GM21786 (cell line): Measurements from ENCODE around the gene SNX30.
"Not testable (repeated sequence)": the region's sequence is repeated elsewhere in the genome, so short reads cannot be mapped to it uniquely, and the experiment has no call there.

Source experiments
- ATAC-seq: cut with Tn5 transposase; IDR thresholded peaks from one replicate; pipeline ENCODE4 v1.9.1; 2021; ENCODE audit not compliant: unreplicated experiment

The SNX30 gene, protein sequence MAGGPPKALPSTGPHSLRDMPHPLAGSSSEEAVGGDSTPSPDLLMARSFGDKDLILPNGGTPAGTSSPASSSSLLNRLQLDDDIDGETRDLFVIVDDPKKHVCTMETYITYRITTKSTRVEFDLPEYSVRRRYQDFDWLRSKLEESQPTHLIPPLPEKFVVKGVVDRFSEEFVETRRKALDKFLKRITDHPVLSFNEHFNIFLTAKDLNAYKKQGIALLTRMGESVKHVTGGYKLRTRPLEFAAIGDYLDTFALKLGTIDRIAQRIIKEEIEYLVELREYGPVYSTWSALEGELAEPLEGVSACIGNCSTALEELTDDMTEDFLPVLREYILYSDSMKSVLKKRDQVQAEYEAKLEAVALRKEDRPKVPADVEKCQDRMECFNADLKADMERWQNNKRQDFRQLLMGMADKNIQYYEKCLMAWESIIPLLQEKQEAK

DNA sequence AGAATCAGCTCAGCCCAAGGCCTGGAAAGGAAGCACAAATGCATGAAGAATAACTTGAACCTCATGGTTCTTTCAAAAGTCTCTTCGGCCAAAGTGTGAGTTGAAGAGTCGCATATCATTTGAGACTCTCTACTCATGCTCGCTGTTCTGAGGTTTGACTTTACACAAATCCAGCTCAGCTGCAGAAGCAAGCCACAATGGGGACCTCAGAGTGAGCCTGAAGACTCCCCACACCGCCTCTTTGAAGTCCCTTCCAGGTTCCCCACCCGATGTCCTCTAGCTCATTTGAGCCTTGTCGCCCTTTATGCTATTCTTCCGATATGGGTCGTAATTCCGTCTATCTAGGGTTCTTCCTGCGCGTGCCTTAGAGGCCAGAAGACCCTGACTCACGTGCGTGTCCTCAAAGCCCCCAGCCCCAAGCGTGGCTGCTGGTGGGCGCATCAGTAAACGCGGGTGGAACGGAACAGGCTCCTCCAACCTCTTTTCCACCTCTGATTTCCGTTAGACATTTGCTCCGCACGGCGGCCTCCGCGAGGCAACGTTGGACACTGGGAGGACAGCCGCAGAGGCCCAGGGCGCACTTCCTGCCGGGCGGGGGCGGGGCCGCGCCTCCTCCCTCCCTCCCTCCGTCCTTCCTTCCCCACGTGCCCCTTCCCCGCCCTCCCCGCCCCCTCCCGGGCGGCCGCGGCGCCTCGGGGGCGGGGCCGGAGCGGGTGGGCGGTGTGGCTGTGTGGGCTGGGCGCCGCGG lies at the start of gene SNX30:
SNX30 (plus strand) TSS at position 745 of the 748 bp plus-strand sequence. CDS start 242 bp downstream, outside the sequence.
- ATAC-seq = peak; percentile 69

DNA sequence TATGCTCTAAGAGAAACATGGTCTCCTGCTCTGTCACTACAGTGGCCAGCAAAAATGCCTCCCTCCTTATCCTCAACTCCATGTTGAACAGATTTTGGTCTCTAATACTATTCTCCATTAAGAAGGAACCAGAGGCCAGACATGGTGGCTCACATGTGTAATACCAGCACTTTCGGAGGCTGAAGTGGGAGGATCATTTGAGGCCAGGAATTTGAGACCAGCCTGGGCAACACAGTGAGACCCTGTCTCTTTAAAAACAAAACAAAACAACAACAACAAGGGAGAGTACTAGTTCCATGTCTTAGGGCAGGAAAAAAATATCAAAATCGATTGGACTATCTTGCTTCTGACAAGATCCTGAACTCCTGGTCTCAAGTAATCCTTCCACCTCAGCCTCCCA lies 47.3 kb upstream of the SNX30 start:
- ATAC-seq = no peak

DNA sequence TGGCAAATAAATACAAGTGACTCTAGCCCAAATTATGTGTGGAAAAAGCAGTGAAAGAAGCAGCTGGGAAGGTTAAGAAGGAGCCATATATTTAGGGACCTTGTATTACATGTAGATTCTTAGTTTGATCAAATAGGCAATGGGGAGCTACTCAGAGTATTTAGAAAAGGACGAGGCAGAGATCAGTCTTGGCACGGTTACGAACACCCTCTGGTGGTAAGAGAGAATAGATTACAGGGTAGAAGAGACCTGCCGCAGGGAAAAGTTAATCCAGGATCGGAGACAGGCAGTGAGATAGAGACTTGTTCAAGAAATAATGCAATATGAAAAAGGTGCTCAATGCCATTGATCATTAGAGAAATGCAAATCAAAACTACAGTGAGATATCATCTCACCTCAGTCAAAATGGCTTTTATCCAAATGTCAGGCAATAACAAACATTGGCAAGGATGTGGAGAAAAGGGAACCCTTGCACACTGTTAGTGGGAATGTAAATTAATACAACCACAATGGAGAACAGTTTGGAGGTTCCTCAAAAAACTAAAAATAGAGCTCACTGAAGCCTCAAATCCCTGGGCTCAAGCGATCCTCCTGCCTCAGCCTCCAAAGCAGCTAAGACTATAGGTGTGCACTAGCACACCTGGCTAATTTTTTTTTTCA lies 44.7 kb upstream of the SNX30 start:
- no peak for ATAC-seq

DNA sequence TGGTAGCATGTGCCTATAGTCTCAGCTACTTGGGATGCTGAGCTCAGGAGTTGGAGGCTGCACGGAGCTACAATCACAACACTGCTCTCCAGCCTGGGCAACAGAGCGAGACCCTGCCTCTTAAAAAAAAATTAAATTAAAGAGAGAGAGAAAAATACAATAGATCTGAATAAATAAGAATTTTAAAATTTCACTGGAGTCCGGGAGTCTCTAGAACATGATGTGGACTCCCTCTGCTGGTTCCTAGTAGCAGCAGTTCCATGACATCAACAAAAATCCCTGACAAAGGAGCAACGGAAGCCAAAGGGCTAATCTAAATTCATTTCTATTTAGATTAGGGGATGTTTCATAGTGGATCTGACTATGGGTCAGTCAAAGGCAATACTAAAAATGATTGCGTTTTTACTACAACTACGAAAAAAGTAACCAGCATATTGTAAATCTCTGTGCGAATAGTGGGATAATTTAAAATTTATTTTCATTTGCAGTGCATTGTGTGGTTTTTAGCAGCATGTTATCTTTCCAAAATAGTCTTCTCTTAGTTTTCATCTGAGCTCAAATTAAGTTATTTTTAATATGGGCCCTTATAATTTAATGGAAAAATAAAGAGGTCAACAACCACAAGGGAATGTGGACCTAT lies 39.4 kb upstream of the SNX30 start:
- no peak for ATAC-seq

DNA sequence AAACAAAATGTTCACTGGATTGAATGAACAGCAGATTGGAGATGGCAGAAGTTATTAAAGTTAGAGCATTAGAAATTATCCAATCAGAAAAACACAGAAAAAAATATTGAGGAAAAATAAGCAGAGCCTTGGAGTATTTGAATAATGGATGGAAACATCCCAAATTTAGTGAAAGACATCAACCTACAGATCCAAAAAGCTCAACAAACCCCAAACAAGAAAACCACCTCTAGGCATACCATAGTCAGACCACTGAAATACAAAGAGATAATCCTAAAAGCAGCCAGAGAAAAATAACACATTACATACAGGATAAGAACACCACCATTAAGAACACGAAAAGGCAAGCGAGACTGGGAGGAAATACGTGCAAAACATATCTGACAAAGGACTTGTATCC lies 37.9 kb upstream of the SNX30 start:
- ATAC-seq = no peak

DNA sequence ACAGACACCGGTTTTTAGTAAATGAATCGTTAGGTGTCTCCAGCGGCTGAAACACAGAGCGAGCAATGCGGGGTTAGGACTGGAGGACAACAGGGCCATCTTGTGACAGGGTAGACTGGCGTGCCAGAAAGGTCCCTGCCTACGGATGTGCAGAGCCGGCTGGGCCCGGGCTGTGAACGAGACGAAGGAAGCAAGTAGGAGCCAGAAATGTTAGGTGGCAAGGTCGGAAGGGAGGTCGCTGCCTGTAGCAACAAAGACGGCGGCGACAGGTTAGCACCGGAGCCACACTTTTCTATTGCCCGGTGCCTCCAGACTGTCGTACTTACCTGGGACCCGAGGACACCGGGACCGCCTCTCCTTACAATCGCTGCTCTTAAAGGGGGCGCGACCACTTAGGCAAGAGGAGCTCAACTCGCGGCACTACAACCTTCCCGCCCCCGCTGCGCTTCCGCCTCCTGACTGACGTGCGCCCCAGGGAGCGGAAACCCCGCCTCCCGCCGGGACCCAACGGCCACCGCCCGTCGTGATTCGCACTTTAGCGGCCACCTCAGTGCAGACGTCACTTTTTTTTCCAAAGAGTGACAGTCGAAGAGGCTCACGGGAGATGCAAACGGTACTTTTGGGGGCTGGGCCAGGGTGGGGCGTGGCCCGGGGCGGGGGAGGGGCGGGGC lies 32.8 kb upstream of the SNX30 start, which contains the start of gene INIP:
INIP (minus strand) TSS at position 457 of the 671 bp plus-strand sequence. CDS start 1,632 bp downstream, outside the sequence.
- peak; percentile 96 for ATAC-seq

DNA sequence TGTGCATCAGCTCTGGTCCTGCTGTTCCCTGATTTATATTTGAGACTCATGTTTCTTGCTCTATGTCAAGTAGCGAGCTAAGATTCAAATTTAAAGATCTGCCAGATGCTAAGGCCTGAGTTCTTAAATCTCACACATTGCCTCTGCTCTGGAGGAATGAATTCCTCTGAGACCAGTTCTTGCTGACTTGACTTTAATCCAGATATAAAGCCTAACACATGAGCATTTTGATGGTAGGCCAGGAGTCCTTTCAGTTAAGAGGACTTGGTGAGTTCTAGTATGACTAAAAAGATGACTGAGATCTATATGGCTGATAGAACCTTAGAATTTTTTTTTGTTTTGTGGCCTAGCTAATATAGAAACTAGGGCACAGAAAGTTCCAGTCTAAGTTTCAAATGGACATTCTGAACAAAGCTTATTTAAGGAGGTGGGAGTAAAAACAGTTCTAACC lies 31.3 kb upstream of the SNX30 start:
- no peak for ATAC-seq

DNA sequence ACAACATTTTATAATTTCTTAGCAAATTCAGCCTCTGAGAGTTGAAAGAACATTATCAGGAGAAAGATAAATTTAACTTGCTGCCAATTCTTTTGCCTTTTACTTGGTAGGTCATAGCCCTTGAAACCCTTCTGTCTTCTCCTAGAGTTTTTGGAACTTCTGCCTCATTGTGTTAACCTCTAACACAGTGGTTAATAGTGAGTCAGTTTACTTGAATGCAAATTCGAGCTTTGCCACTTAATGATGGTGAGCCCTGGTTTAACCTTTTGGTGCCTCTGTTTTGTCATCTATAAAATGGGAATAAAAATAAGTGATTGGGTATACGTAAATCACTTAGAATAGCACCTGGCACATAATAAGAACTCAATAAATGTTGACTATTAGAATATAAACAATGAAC lies 30.9 kb upstream of the SNX30 start:
- no peak for ATAC-seq

DNA sequence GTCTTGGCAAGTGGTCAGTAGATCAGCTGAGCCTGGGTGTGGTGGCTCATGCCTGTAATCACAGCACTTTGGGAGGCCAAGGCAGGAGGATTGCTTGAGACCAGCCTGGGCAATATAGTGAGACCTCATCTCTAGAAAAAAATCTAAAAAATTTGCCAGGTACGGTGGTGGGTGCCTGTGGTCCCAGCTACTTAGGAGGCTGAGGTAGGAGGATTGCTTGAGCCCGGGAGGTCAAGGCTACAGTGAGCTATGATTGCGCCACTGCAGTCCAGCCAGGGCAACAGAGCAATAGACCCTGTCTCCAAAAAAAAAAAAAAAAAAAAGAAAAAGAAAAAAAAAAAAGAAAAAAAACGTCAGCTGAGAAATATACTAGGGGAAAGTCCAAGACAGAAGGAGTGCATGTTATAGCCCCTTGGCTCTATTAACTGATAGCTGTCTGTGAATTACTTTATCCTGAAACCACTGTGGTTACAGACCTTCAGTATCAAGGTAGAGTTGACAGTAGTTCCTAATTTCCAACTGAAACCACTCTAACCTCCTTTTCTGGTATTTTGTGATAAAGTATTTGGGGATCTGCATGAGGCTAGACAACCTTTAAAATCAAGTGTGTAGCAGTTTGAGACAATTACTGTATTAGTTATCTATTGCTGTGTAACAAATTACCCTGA lies 30.3 kb upstream of the SNX30 start:
- no peak for ATAC-seq

DNA sequence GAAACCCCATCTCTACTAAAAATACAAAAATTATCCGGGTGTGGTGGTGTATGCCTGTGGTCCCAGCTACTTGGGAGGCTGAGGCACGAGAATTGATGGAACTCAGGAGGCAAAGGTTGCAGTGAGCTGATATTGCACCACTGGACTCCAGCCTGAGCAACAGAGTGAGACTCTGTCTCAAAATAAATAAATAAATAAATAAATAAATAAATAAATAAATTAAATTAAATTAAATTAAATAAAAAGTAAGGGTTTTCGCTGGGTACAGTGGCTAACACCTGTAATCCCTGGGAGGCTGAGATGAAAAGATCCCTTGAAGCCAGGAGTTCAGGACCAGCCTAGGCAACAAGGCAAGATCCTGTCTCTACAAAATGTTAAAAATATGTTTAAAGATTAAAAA lies 27.8 kb upstream of the SNX30 start:
- ATAC-seq = not testable (repeated sequence)

DNA sequence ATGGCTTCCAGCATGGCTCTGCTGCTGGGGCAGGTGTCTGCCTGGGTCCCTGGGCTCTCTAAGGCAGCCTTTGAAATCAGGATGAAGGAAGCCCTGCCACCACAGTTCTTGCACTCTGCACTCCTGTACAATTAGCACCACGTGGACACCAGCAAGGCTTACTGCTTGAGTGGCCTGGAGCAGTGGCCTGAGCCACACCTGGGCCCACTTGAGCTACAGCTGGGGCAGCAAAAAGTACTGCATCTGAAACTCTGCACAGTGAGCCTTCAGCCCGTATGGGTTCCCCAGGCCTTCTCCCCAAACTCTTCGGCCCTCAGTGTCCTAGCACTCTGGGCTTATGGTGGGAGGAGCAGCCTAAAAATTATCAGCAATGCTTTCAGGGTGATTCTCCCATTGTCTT lies 24.6 kb upstream of the SNX30 start:
- peak; percentile 48 for ATAC-seq

DNA sequence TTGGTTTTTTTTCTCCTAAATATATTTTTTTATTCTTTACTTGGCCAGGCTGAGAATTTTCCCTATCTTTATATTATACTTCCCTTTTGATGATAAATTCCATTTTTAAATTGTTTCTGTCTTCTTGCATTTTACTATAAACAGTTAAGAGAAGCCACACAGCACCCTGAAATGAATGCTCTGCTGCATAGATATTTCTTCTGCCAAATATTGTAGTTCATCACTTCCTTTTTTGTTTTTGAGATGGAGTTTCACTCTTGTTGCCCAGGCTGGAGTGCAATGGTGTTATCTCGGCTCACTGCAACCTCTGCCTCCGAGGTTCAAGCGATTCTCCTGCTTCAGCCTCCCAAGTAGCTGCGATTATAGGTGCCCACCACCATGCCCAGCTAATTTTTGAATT lies 24.1 kb upstream of the SNX30 start:
- ATAC-seq = no peak

DNA sequence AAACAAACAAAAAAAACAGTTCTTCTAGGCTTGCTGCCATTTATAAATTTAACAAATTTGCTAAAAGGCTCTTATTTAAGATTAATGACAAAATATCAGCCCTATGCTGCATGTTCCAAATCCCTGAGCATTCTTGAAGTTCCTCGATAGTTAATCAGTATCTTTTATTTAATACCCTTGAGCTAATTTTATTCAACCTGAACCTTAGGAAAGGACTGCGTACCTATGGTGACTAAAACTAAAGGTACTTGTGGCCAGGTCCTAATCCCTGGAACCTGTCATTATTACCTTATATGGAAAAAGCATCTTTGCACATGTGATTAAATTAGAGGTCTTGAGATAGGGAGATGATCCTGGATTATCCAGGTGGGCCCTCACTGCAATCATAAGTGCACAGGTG lies 22.2 kb upstream of the SNX30 start:
- ATAC-seq = no peak

DNA sequence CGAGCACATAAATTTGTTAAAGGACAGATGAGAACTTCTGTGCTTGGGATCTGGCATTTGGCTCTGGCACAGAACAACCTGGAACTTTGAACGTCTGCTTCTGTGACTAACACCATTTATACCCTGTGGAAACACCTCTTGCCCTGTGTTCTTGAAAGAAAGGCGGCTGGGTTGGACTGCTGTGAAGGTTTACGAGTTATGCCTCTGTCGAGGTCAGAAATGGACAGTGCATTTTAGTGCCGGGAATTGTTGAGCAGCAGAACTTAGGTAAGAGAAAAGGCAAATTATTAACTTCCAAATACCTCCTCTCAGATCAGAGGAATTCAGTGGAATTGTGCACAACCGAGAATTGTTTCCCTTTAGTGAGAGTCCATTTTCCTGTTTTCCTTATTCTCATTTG lies 18.6 kb upstream of the SNX30 start:
- no peak for ATAC-seq

DNA sequence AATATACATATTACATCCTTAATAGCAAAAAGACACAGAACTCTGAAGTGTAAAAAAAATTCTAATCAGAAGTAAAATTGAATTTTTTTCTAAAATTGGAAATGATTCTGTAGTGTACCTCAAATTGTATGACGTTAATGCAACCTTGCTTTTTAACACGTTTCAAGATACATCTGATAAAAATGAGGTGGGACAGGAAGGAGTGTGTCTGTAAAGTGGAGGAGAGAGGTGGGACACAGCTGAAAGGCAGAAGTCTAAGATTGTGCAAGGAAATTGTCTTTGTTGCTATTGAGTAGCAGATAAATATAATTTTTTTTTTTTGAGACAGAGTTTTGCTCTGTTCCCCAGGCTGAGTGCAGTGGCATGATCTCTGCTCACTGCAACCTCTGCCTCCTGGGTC lies 15.7 kb upstream of the SNX30 start:
- no peak for ATAC-seq

DNA sequence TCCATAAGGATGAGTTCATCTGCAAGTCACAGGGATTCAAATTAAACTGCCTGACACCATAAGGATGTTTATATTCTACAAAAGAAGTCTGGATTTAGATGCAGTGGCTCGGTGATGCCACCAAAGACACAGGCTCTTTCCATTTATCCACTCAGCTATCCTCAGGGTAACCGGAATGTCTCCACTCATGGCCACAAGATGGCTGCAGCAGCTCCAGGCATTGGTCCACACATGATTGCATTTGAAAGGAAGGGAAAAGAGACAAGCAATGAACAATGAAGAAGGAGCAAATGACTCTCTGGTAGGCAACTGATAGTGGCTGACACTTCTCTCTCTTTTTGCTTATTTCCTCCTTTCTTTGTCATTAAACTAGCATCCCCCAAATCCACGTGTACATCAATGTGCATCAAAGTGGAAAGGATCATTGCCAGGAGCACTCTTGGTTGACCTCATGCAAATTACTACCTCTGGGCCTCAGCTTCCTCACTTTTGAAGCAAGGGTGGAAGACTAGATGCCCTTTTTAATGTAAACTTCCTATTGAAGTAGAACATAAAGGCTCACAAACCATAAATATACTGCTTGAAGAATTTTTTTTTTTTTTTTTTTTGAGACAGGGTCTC lies 7.2 kb upstream of the SNX30 start:
- ATAC-seq = no peak

DNA sequence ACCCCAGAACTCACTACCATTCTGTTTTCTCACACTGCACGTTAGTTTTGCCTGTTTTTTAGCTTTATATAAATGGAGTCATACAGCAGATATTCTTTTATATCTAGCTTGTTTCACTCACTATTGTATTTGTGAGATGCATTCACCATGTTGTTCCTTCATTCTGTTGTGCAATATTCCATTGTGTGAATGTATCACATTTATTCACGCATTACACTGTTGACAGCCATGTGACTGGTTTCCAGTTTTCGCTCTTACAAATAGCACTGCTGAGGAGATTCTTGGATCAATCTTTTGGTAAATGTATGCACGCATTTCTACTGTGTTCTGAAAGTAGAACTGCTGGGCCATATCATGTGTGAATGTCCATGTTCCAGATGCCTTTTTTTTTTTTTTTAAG lies 6.4 kb upstream of the SNX30 start:
- no peak for ATAC-seq

DNA sequence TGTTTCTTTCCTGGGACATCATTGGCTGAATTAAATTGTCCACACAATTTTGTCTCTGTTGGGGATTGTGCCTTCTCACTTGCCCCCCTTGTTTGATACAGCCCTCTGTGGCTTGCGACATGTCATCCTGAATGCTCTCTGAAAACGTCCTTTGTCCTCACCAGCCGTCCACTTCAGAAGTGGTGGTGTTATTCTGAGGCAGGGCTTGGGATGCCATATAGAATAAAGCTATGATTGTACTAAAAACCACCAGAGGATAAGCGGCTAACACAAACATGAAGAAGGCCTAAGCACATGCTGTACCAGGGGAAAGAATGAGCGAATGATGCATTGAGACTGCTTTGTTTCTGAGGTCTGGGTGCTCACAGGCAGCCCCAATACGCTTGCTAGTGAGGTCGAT lies 3.5 kb upstream of the SNX30 start:
- no peak for ATAC-seq

DNA sequence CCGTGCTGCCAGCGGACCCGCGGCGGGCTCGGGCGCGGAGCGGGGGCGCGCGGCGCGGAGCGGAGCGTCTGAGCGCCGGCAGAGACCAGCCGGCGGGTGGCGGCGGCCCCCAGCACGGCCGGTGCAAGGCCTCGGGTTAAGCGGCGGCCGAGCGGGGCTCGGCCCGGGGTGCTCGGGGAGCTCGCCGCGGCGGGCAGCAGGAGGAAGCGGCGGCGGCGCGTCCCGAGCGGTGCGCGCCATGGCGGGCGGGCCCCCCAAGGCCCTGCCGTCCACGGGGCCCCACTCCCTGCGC lies 150 bp downstream of the SNX30 start:
- ATAC-seq = peak; percentile 33
